ENCODE results near the gene HRAS.

The HRAS gene

GRCh38 chr11:503179-503981 is 32.0 kb downstream of the HRAS start:
- peaks cover 30% of the 10 kb centered on the region for H3K36me3 ChIP-seq (ENCODE audit: insufficient read depth, low read length)
- H3K4me3 ChIP-seq (ENCODE audit: low read length): peak overlapping the region; percentile 72; the same call in 1 of the 2 replicates
- no peak overlapping the region for H3K27ac ChIP-seq (ENCODE audit: low read depth, low read length)
- H3K27me3 ChIP-seq (ENCODE audit: insufficient read depth, low read length): peaks cover 6% of the 10 kb centered on the region; the same call in 1 of the 2 replicates
- H3K9me3 ChIP-seq (ENCODE audit: insufficient read depth, low read depth, low read length): no peaks in the 10 kb centered on the region
- no peaks in the 10 kb centered on the region for H3K4me1 ChIP-seq (ENCODE audit: insufficient read depth, low read length)
- WGBS: 92% methylated on average over 24 of the region's 24 CpGs
- H3K9ac ChIP-seq (ENCODE audit: low read depth, low read length): no peak overlapping the region

- WGBS: 92% methylated on average over 10 of the region's 10 CpGs
- H3K36me3 ChIP-seq (ENCODE audit: insufficient read depth, low read length): peaks cover 38% of the 10 kb centered on the region
- no peak overlapping the region for H3K4me3 ChIP-seq (ENCODE audit: low read length)
- peaks cover 3% of the 10 kb centered on the region; the same call in 1 of the 2 replicates for H3K9me3 ChIP-seq (ENCODE audit: insufficient read depth, low read depth, low read length)
- H3K27ac ChIP-seq (ENCODE audit: low read depth, low read length): no peak overlapping the region
- peaks cover 6% of the 10 kb centered on the region; the same call in 1 of the 2 replicates for H3K27me3 ChIP-seq (ENCODE audit: insufficient read depth, low read length)
- H3K4me1 ChIP-seq (ENCODE audit: insufficient read depth, low read length): no peaks in the 10 kb centered on the region
- 0 out of 2 replicates have a peak overlapping the region, but pooled peaks have one; percentile 23 for H3K9ac ChIP-seq (ENCODE audit: low read depth, low read length)
These were observed 32.8 kb downstream of the HRAS start for GRCh38 chr11:502288-503178.

GRCh38 chr11:501683-502287 is 33.6 kb downstream of the HRAS start:
- H3K4me1 ChIP-seq (ENCODE audit: insufficient read depth, low read length): no peaks in the 10 kb centered on the region
- peaks cover 10% of the 10 kb centered on the region for H3K9me3 ChIP-seq (ENCODE audit: insufficient read depth, low read depth, low read length)
- H3K9ac ChIP-seq (ENCODE audit: low read depth, low read length): 0 out of 2 replicates have a peak overlapping the region, but pooled peaks have one; percentile 23
- 90% methylated on average over 19 of the region's 19 CpGs for WGBS
- H3K27me3 ChIP-seq (ENCODE audit: insufficient read depth, low read length): peaks cover 6% of the 10 kb centered on the region; the same call in 1 of the 2 replicates
- H3K27ac ChIP-seq (ENCODE audit: low read depth, low read length): no peak overlapping the region
- H3K4me3 ChIP-seq (ENCODE audit: low read length): no peak overlapping the region
- H3K36me3 ChIP-seq (ENCODE audit: insufficient read depth, low read length): peaks cover 45% of the 10 kb centered on the region

- 95% methylated on average over 24 of the region's 24 CpGs for WGBS
- peaks cover 6% of the 10 kb centered on the region; the same call in 1 of the 2 replicates for H3K27me3 ChIP-seq (ENCODE audit: insufficient read depth, low read length)
- H3K9me3 ChIP-seq (ENCODE audit: insufficient read depth, low read depth, low read length): peaks cover 13% of the 10 kb centered on the region
- H3K4me3 ChIP-seq (ENCODE audit: low read length): no peak overlapping the region
- H3K36me3 ChIP-seq (ENCODE audit: insufficient read depth, low read length): peaks cover 49% of the 10 kb centered on the region
- H3K4me1 ChIP-seq (ENCODE audit: insufficient read depth, low read length): no peaks in the 10 kb centered on the region
- no peak overlapping the region for H3K27ac ChIP-seq (ENCODE audit: low read depth, low read length)
- H3K9ac ChIP-seq (ENCODE audit: low read depth, low read length): no peak overlapping the region
These were observed 34.2 kb downstream of the HRAS start for GRCh38 chr11:501001-501682.

DNA sequence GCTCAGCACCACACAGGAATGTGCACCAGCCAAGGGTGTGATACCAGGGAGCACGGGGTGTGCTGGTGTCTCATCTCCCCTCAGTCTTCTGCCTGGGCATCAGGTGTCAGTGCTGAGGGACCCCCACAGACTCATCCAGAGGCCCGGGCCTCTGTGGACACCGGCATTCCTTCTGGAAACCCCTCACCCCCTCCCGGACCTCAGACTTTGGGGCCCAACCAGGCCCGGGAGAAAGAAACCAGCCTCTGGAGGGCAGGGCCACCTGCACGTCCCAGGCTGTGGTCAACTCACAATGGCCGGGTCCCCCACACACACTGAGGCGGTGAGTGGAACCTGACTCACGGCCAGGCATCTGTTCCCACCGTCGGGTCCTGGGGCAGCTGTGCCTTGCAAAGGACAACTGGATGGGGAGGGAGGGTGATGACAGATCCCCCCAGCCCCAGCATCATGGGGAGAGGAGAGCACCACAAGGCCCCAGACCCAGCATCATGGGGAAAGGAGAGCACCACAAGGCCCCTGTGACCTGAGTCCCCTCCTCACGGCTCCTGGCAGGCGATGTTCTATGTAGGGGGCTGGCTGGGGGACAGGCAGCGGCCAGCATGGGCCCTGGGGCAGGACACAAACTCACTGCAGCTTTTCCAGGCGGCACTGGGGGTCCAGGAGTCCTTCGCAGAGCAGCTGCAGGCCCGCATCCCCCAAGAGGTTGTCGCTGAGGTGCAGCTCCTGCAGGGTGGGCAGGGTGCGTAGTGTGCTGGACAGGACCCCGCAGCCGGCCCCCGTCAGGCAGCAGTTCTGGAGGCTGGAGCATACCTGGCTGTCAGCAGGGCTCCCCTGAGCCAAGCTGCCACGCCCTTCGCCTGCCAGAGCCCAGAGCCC is 35.9 kb downstream of the HRAS start:
- peaks cover 53% of the 10 kb centered on the region for H3K36me3 ChIP-seq (ENCODE audit: insufficient read depth, low read length)
- H3K9me3 ChIP-seq (ENCODE audit: insufficient read depth, low read depth, low read length): peaks cover 13% of the 10 kb centered on the region
- no peak overlapping the region for H3K27ac ChIP-seq (ENCODE audit: low read depth, low read length)
- H3K27me3 ChIP-seq (ENCODE audit: insufficient read depth, low read length): peaks cover 4% of the 10 kb centered on the region; the same call in 1 of the 2 replicates
- no peak overlapping the region for H3K4me3 ChIP-seq (ENCODE audit: low read length)
- WGBS: 94% methylated on average over 24 of the region's 24 CpGs
- H3K4me1 ChIP-seq (ENCODE audit: insufficient read depth, low read length): no peaks in the 10 kb centered on the region
- no peak overlapping the region for H3K9ac ChIP-seq (ENCODE audit: low read depth, low read length)

- H3K27me3 ChIP-seq (ENCODE audit: insufficient read depth, low read length): no peaks in the 10 kb centered on the region
- no peak overlapping the region for H3K27ac ChIP-seq (ENCODE audit: low read depth, low read length)
- H3K36me3 ChIP-seq (ENCODE audit: insufficient read depth, low read length): peaks cover 53% of the 10 kb centered on the region
- H3K9ac ChIP-seq (ENCODE audit: low read depth, low read length): no peak overlapping the region
- peaks cover 13% of the 10 kb centered on the region for H3K9me3 ChIP-seq (ENCODE audit: insufficient read depth, low read depth, low read length)
- H3K4me1 ChIP-seq (ENCODE audit: insufficient read depth, low read length): no peaks in the 10 kb centered on the region
- H3K4me3 ChIP-seq (ENCODE audit: low read length): no peak overlapping the region
- WGBS: 95% methylated on average over 39 of the region's 39 CpGs
These were observed 36.8 kb downstream of the HRAS start for GRCh38 chr11:498297-499181.

DNA sequence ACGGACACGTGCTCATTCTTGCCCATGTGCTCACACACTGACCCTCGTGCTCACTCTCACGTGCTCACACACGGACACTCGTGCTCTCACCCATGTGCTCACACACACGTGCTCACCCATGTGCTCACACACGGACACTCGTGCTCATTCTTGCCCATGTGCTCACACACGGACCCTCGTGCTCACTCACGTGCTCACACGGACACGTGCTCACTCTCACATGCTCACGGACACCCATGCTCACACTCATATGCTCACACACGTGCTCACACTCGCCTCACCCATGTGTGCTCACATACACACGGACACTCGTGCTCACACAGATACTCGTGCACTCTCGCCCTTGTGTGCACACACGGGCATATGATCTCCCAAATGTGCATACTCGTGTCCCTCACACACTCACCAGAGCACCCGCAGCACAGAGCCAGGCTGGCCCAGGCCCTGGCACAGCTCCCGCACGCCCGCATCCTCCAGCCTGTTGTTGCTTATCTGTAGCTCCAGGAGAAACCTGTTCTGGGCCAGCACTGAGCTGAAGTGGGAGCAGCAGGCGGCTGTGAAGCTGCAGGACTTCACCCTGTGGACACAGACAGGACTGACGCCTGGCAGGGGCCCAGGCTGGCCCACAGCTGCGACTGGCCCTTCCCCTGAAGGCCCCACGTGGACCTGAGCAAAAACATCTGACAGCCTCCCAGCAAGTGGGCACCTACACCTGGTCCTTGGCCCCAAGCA is 37.6 kb downstream of the HRAS start:
- Histone ChIP-seq H3K27me3 (ENCODE audit: insufficient read depth, low read length) (no peaks in the 10 kb centered on the region), H3K9ac (ENCODE audit: low read depth, low read length) (no peak overlapping the region), H3K4me3 (ENCODE audit: low read length) (no peak overlapping the region), H3K4me1 (ENCODE audit: insufficient read depth, low read length) (no peaks in the 10 kb centered on the region), H3K9me3 (ENCODE audit: insufficient read depth, low read depth, low read length) (peaks cover 13% of the 10 kb centered on the region), H3K27ac (ENCODE audit: low read depth, low read length) (no peak overlapping the region), H3K36me3 (ENCODE audit: insufficient read depth, low read length) (peaks cover 53% of the 10 kb centered on the region)
- 96% methylated on average over 31 of the region's 31 CpGs for WGBS

- 95% methylated on average over 34 of the region's 34 CpGs for WGBS
- H3K27ac ChIP-seq (ENCODE audit: low read depth, low read length): no peak overlapping the region
These were observed 38.4 kb downstream of the HRAS start for GRCh38 chr11:496834-497564.

More at GRCh38 chr11:496834-497564, 38.4 kb downstream of the HRAS start:
- Histone ChIP-seq H3K27me3 (ENCODE audit: insufficient read depth, low read length) (no peaks in the 10 kb centered on the region), H3K36me3 (ENCODE audit: insufficient read depth, low read length) (peaks cover 53% of the 10 kb centered on the region), H3K9me3 (ENCODE audit: insufficient read depth, low read depth, low read length) (peaks cover 13% of the 10 kb centered on the region), H3K9ac (ENCODE audit: low read depth, low read length) (no peak overlapping the region), H3K4me1 (ENCODE audit: insufficient read depth, low read length) (no peaks in the 10 kb centered on the region), H3K4me3 (ENCODE audit: low read length) (no peak overlapping the region)

Measured in HUES64 (cell line).